ENCODE measurements around the gene PTRH1. TPM values are rescaled to one million over a fixed set of nuclear protein-coding genes. Genes with fewer than 3 reads are reported as not detected.

PTRH1 gene
- total RNA-seq, 1 experiment from 2014 or later, result 21.8 TPM

DNA sequence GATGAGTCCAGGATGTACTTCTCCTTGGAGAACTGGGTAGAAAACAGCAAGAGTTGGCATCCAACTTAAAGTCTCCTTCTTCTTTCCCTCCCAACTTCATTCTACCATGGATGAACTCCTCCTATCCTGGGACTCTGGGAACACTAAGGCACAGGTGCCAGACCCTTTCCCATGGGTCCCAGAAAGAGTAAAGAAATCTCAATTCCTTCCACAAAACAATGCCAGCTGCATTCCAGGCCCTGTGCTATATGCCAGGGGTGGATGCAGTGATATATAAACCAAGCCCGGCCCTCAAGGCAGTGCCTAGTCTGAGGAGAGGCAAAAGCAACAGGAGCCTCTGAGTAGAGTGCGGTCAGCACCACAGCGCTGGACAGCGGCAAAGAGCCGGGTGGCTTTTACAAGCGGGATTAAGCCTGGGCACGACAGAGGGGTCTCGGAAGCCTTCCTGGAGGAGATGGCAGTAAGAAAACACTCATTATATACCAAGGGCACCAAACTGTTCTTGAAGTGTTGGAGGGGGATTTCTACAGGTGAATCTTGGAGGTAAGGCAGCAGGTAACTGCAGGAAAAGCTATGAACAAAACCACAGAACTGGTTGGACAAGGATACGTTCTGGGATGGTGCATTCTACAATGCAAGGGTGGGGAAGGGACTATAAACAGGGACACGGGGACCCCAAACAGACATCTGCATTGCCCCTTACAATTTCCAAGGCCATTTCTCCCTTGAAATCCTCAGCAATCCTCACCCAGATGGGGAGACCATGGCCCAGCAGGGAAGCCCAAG is 36.0 kb upstream of the PTRH1 start:
- no TSS peak for BruUV-seq (replicated peaks)
- no peaks in the 10 kb centered on the region for H3K27me3 ChIP-seq (ENCODE audit: insufficient read depth, low read length)
- CTCF ChIA-PET, result no interaction called here

More for the DNA sequence above, 36.0 kb upstream of the PTRH1 start:
- no peaks in the 10 kb centered on the region for H3K79me2 ChIP-seq (ENCODE audit: insufficient read depth, low read length)
- no peaks in the 10 kb centered on the region for H3K9me2 ChIP-seq (ENCODE audit: insufficient read depth)
- peak; percentile 52; the same call in 1 of the 2 replicates for ATAC-seq
- no peak overlapping the region for H3K4me2 ChIP-seq (ENCODE audit: low read length)
- TF ChIP-seq, protein P1, sequence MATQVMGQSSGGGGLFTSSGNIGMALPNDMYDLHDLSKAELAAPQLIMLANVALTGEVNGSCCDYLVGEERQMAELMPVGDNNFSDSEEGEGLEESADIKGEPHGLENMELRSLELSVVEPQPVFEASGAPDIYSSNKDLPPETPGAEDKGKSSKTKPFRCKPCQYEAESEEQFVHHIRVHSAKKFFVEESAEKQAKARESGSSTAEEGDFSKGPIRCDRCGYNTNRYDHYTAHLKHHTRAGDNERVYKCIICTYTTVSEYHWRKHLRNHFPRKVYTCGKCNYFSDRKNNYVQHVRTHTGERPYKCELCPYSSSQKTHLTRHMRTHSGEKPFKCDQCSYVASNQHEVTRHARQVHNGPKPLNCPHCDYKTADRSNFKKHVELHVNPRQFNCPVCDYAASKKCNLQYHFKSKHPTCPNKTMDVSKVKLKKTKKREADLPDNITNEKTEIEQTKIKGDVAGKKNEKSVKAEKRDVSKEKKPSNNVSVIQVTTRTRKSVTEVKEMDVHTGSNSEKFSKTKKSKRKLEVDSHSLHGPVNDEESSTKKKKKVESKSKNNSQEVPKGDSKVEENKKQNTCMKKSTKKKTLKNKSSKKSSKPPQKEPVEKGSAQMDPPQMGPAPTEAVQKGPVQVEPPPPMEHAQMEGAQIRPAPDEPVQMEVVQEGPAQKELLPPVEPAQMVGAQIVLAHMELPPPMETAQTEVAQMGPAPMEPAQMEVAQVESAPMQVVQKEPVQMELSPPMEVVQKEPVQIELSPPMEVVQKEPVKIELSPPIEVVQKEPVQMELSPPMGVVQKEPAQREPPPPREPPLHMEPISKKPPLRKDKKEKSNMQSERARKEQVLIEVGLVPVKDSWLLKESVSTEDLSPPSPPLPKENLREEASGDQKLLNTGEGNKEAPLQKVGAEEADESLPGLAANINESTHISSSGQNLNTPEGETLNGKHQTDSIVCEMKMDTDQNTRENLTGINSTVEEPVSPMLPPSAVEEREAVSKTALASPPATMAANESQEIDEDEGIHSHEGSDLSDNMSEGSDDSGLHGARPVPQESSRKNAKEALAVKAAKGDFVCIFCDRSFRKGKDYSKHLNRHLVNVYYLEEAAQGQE (IDR thresholded peaks at IDR 0.05; ENCODE audit: low read depth), result peak; percentile 93
- TF ChIP-seq, protein P2, sequence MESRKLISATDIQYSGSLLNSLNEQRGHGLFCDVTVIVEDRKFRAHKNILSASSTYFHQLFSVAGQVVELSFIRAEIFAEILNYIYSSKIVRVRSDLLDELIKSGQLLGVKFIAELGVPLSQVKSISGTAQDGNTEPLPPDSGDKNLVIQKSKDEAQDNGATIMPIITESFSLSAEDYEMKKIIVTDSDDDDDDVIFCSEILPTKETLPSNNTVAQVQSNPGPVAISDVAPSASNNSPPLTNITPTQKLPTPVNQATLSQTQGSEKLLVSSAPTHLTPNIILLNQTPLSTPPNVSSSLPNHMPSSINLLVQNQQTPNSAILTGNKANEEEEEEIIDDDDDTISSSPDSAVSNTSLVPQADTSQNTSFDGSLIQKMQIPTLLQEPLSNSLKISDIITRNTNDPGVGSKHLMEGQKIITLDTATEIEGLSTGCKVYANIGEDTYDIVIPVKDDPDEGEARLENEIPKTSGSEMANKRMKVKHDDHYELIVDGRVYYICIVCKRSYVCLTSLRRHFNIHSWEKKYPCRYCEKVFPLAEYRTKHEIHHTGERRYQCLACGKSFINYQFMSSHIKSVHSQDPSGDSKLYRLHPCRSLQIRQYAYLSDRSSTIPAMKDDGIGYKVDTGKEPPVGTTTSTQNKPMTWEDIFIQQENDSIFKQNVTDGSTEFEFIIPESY (IDR thresholded peaks at IDR 0.05; ENCODE audit: extremely low read depth, insufficient replicate concordance, low read length), result no peak
- RAD21 ChIA-PET (ENCODE audit: low non-redundant PET in 1 of 2, low total read pairs in 2 of 2, uncharacterized antibody in 2 of 2, unreplicated experiment in 2 of 2), result no interaction called here
- no peaks in the 10 kb centered on the region for H3K9me3 ChIP-seq (ENCODE audit: control insufficient read depth in 1 of 2, insufficient read depth in 1 of 2, low read depth in 1 of 2, low read length in 2 of 2)
- H3K4me1 ChIP-seq (ENCODE audit: control insufficient read depth in 1 of 2, insufficient read depth in 2 of 2, low read length in 2 of 2), result no peaks in the 10 kb centered on the region
- no peak overlapping the region for H3K27ac ChIP-seq (ENCODE audit: low read depth, low read length)
- H3K36me3 ChIP-seq (ENCODE audit: control insufficient read depth in 1 of 2, insufficient read depth in 2 of 2, low read length in 2 of 2), result no peaks in the 10 kb centered on the region
- POLR2A ChIA-PET, result no interaction called here
- H3K9ac ChIP-seq (ENCODE audit: low read length), result no peak overlapping the region
- H4K20me1 ChIP-seq (ENCODE audit: insufficient read depth), result no peaks in the 10 kb centered on the region
- DNase-seq (ENCODE audit: low read depth, low spot score), result no peak
- no peak overlapping the region for H3K4me3 ChIP-seq (replicated peaks in 1 of 2; ENCODE audit: low read depth in 1 of 2, low read length in 2 of 2)
- no peak overlapping the region for H2AFZ ChIP-seq (ENCODE audit: low read depth, low read length, poor library complexity, severe bottlenecking)
- intact Hi-C loops (cut with micrococcal nuclease), result no loop called here
